GM12878 (cell line): ENCODE data around the gene WIPF2. TPM values are rescaled to one million over a fixed set of nuclear protein-coding genes. Genes with fewer than 3 reads are reported as not detected.

ENCODE experiments used
- ATAC-seq: fragments of 200-7000 bp; cut with Tn5 transposase; 3 replicates; pipeline ENCODE4 v1.9.1; 2020; ENCODE audit warnings: mild to moderate bottlenecking, moderate library complexity
- BruUV-seq: library from RNA; stranded (reverse); fragments of 400-500 nt; replicated peaks from 2 replicates; lab custom pipeline; 2021; lab: Mats Ljungman, UMichigan
- CTCF ChIA-PET: fragments of 300-600 bp; sonication (Branson Sonifier 250); formaldehyde crosslinking; extraction: SDS; loops from one replicate; lab custom pipeline; 2021; ENCODE audit warnings: inconsistent platforms; lab: Yijun Ruan, JAX
- POLR2A ChIA-PET: fragments of 350-600 bp; formaldehyde crosslinking; extraction: SDS; loops from one replicate; lab custom pipeline; 2021; ENCODE audit warnings: inconsistent platforms; lab: Charles Lee
- RAD21 ChIA-PET: fragments of 300-600 bp; sonication (Branson Sonifier 250); formaldehyde crosslinking; loops from one replicate; lab custom pipeline; 2023; ENCODE audit warnings: antibody characterized with exemption; ENCODE audit not compliant: unreplicated experiment; lab: Charles Lee
- SMC1A ChIA-PET: fragments of 300-600 bp; sonication (Branson Sonifier 250); formaldehyde crosslinking; loops from one replicate; lab custom pipeline; 2023; ENCODE audit not compliant: unreplicated experiment, uncharacterized antibody; lab: Charles Lee
- DNase-seq: peaks from one replicate; pipeline ENCODE4 v3.0.0-alpha.2; 2011; ENCODE audit warnings: low read depth, low spot score
- FAIRE-seq: peaks from 3 replicates; lab custom pipeline; 2011; peaks lifted over from hg19 to GRCh38; lab: Jason Lieb, UNC
- H2AFZ ChIP-seq: 2 replicates; pipeline ENCODE4 v1.6.0; 2011; ENCODE audit warnings: low read depth, low read length, control low read depth; ENCODE audit not compliant: control insufficient read depth
- H3K27ac ChIP-seq: 2 replicates; pipeline ENCODE4 v1.5.1; 2011; ENCODE audit warnings: control low read depth; ENCODE audit not compliant: control insufficient read depth, insufficient read depth
- H3K27me3 ChIP-seq, 2 experiments: replicated peaks in 1 of 2; 2 replicates each; pipeline versions ENCODE4 v1.6.0 to v1.6.1; 2011; ENCODE audit warnings: low read length in 1 of 2; ENCODE audit not compliant: control insufficient read depth in 2 of 2, insufficient read depth in 2 of 2
- H3K36me3 ChIP-seq, 2 experiments: 2 replicates each; pipeline ENCODE4 v1.5.1; 2011; ENCODE audit warnings: low read length in 1 of 2; ENCODE audit not compliant: control insufficient read depth in 2 of 2, insufficient read depth in 2 of 2
- H3K4me1 ChIP-seq: 2 replicates; pipeline ENCODE4 v1.6.1; 2011; ENCODE audit warnings: mild to moderate bottlenecking, low read length, moderate library complexity, mixed read lengths; ENCODE audit not compliant: control insufficient read depth, insufficient read depth
- H3K4me2 ChIP-seq: 2 replicates; pipeline ENCODE4 v1.6.0; 2011; ENCODE audit warnings: control low read depth; ENCODE audit not compliant: control insufficient read depth, insufficient read depth
- H3K4me3 ChIP-seq: fragments of 200-600 bp; sonication (generic); 2 replicates; pipeline ENCODE4 v1.5.1; 2016
- H3K79me2 ChIP-seq: 2 replicates; pipeline ENCODE4 v1.6.0; 2011; ENCODE audit warnings: low read length; ENCODE audit not compliant: control insufficient read depth, insufficient read depth
- H3K9ac ChIP-seq: 2 replicates; pipeline ENCODE4 v1.8.0; 2011; ENCODE audit warnings: low read length, control low read depth, mixed read lengths; ENCODE audit not compliant: control insufficient read depth, insufficient read depth
- H3K9me3 ChIP-seq: replicated peaks from 3 replicates; pipeline ENCODE4 v1.5.1; 2011; ENCODE audit warnings: mild to moderate bottlenecking, low read length; ENCODE audit not compliant: control insufficient read depth, insufficient read depth
- H4K20me1 ChIP-seq: 2 replicates; pipeline ENCODE4 v1.6.0; 2011; ENCODE audit not compliant: control insufficient read depth, insufficient read depth
- BCL11A ChIP-seq: IDR thresholded peaks from 2 replicates; pipeline ENCODE4 v1.6.1; 2011; ENCODE audit warnings: low read depth, low read length
- CHD4 ChIP-seq: fragments of 200-600 bp; sonication (generic); IDR thresholded peaks from 2 replicates; pipeline ENCODE4 v1.6.1; 2016; ENCODE audit warnings: mild to moderate bottlenecking
- GABPA ChIP-seq: IDR thresholded peaks from 2 replicates; pipeline ENCODE4 v1.6.1; 2014; ENCODE audit warnings: antibody characterized with exemption, low read depth, mild to moderate bottlenecking, inconsistent platforms
- HCFC1 ChIP-seq: fragments of 150-350 bp; IDR thresholded peaks from 2 replicates; pipeline ENCODE4 v1.6.1; 2014; ENCODE audit warnings: low read length
- IKZF2 ChIP-seq, 2 experiments: fragments of 450-650 bp; IDR thresholded peaks; 2 replicates each; pipeline ENCODE4 v1.6.1; 2017; ENCODE audit warnings: mild to moderate bottlenecking in 2 of 2, moderate library complexity in 2 of 2
- MYC ChIP-seq: IDR thresholded peaks from 2 replicates; pipeline ENCODE4 v1.6.1; 2011; ENCODE audit warnings: mild to moderate bottlenecking, low read length, moderate library complexity, inconsistent platforms; ENCODE audit not compliant: insufficient read depth, insufficient replicate concordance, insufficient read length, severe bottlenecking
- NFIC ChIP-seq: IDR thresholded peaks from 2 replicates; pipeline ENCODE4 v1.6.1; 2012; ENCODE audit warnings: low read depth, mild to moderate bottlenecking, inconsistent platforms, low read length, moderate library complexity
- PML ChIP-seq: IDR thresholded peaks from 2 replicates; pipeline ENCODE4 v1.6.1; 2012; ENCODE audit warnings: low read length, inconsistent platforms
- RBBP5 ChIP-seq: fragments of 200-600 bp; sonication (generic); conservative IDR thresholded peaks from 2 replicates; pipeline ENCODE4 v1.6.1; 2016
- STAT3 ChIP-seq: IDR thresholded peaks from 2 replicates; pipeline ENCODE4 v1.6.1; 2011; ENCODE audit warnings: low read depth, low read length, improper control_type of control experiment
- YY1 ChIP-seq: IDR thresholded peaks from 2 replicates; pipeline ENCODE4 v1.6.1; 2011; ENCODE audit warnings: low read depth, mild to moderate bottlenecking, low read length
- ZBED1 ChIP-seq: IDR thresholded peaks from 2 replicates; pipeline ENCODE4 v1.6.1; 2016; ENCODE audit warnings: borderline replicate concordance
- ZNF24 ChIP-seq: fragments of 450-650 bp; IDR thresholded peaks from 2 replicates; pipeline ENCODE4 v1.6.1; 2017; ENCODE audit warnings: antibody characterized with exemption, mild to moderate bottlenecking
- ZNF274 ChIP-seq: IDR thresholded peaks from one replicate; pipeline ENCODE4 v1.8.0; 2011; ENCODE audit not compliant: insufficient read length, insufficient read depth
- WGBS: methylation state at CpG from one replicate; pipeline ENCODE4 v1.1.6; 2016; ENCODE audit warnings: low lambda C conversion rate; ENCODE audit not compliant: insufficient replicate concordance, insufficient coverage; ENCODE audit errors: missing lambda C conversion rate; 5-methylcytosine and 5-hydroxymethylcytosine counted together
- in situ Hi-C: fragments of 300-500 bp; cut with MboI; formaldehyde crosslinking; loops from 9 replicates; pipeline ENCODE4 v1.14.3; 2018; ENCODE audit warnings: mixed read lengths
- intact Hi-C: fragments of 100-400 bp; cut with micrococcal nuclease; formaldehyde crosslinking; loops from one replicate; pipeline ENCODE4 v1.14.2; 2022; ENCODE audit not compliant: unreplicated experiment
- polyA plus RNA-seq, 11 experiments: library from polyadenylated mRNA; depleted of rRNA in 4 of 11; unstranded in 6 of 11; stranded (reverse) in 5 of 11; fragments of >200 nt; fragmentation: Nextera tagmentation in 4 of 11; fragmentation: Illumina TruSeq in 1 of 11; extraction: Ambion mirVana in 4 of 11; extraction: Trizol in 1 of 11; gene quantifications; 1 replicate in 1 of 11; 2 replicates in 10 of 11; pipeline versions ENCODE4 v1.2.1 to v1.2.3, GENCODE V29; 2011 to 2016; ENCODE audit warnings: inconsistent platforms in 2 of 11, missing spikeins in 2 of 11, low read depth in 1 of 11
- total RNA-seq, 4 experiments: library from RNA; depleted of rRNA in 3 of 4; stranded (reverse); fragments of >200 nt in 3 of 4; fragmentation: Illumina TruSeq in 1 of 4; extraction: Trizol in 1 of 4; gene quantifications; 2 replicates each; pipeline versions ENCODE4 v1.2.1 to v1.2.3, GENCODE V29; 2013 to 2021
- TF ChIP-seq, protein P1 (sequence below): fragments of 150-350 bp; IDR thresholded peaks from 2 replicates; pipeline ENCODE4 v1.6.1; 2016; ENCODE audit warnings: low read depth, low read length
- TF ChIP-seq, protein P2 (sequence below): fragments of 150-350 bp; IDR thresholded peaks from 2 replicates; pipeline ENCODE4 v1.6.1; 2014; ENCODE audit warnings: mild to moderate bottlenecking, low read depth, low read length
- TF ChIP-seq, protein P3 (sequence below): IDR thresholded peaks from 2 replicates; pipeline ENCODE4 v1.6.1; 2012; ENCODE audit warnings: low read depth, low read length, improper control_type of control experiment

WIPF2 gene
- total and polyA plus RNA-seq, 10 of the 15 experiments (the other 5 are each of a cell fraction or from before 2014, with no cell fraction given), result 4.2 to 20.8 (median 7.1) TPM

DNA sequence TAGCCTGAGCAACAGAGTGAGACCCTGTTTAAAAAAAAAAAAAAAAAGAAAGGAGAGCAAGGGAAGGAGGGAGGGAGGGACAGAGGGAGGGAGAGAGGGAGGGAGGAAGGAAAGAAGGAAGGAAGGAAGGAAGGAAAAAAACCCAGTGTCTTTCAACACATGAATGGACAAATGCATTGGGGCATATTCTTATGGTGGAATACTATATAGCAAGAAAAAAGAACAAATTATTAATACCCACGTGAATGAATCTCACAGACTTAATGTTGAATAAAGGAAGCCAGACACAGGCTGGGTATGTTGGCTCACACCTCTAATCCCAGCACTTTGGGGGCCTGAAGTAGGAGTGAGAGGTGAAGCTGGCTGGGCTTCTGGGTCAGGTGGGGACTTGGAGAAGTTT, 21.6 kb upstream of the WIPF2 start:
- SMC1A ChIA-PET, result interaction anchor here (1.1 to 5.6 kb wide), 4 partner anchors 21 to 92 kb away, joined by 3 to 30 read pairs (median 6); partner anchors contain the start of gene CDC6
- no peak overlapping the region for H3K4me3 ChIP-seq
- no peak overlapping the region for H2AFZ ChIP-seq
- in situ Hi-C loops, result no loop called here
- no peaks in the 10 kb centered on the region for H3K27me3 ChIP-seq
- intact Hi-C loops, result no loop called here
- no peak overlapping the region for H3K4me2 ChIP-seq
- H3K9me3 ChIP-seq, result no peaks in the 10 kb centered on the region; the same call in 1 of the 3 replicates
- RAD21 ChIA-PET, result interaction anchor here (1.0 to 3.3 kb wide), 4 partner anchors 13 to 184 kb away, joined by 3 to 19 read pairs (median 3); no protein-coding TSS in a partner anchor
- no peak overlapping the region for H3K9ac ChIP-seq
- POLR2A ChIA-PET, result interaction anchor here (0.7 to 0.9 kb wide), 2 partner anchors 21 to 91 kb away, joined by 3 read pairs; partner anchors contain the start of gene WIPF2
- H3K4me1 ChIP-seq, result peaks cover 15% of the 10 kb centered on the region
- H3K27ac ChIP-seq, result no peak overlapping the region
- 0% methylated on average over 1 of the region's 1 CpG for WGBS
- no peaks in the 10 kb centered on the region for H4K20me1 ChIP-seq
- ATAC-seq (no peak), DNase-seq (no peak), FAIRE-seq (no peak)
- CTCF ChIA-PET, result interaction anchor here (1.1 to 9.4 kb wide), 7 partner anchors 11 to 157 kb away, joined by 3 to 186 read pairs (median 9); partner anchors contain the start of genes CDC6 and WIPF2
- H3K36me3 ChIP-seq, result no peaks in the 10 kb centered on the region
- no peaks in the 10 kb centered on the region for H3K79me2 ChIP-seq
- BruUV-seq, result no TSS peak
- TF ChIP-seq MYC (no peak), HCFC1 (no peak), IKZF2 (IDR thresholded peaks at IDR 0.05) (no peak), PML (no peak), STAT3 (no peak), ZNF274 (no peak), BCL11A (no peak), RBBP5 (no peak), YY1 (no peak), GABPA (no peak), NFIC (no peak), CHD4 (no peak), ZNF24 (no peak), ZBED1 (no peak)
- TF ChIP-seq, protein P1, sequence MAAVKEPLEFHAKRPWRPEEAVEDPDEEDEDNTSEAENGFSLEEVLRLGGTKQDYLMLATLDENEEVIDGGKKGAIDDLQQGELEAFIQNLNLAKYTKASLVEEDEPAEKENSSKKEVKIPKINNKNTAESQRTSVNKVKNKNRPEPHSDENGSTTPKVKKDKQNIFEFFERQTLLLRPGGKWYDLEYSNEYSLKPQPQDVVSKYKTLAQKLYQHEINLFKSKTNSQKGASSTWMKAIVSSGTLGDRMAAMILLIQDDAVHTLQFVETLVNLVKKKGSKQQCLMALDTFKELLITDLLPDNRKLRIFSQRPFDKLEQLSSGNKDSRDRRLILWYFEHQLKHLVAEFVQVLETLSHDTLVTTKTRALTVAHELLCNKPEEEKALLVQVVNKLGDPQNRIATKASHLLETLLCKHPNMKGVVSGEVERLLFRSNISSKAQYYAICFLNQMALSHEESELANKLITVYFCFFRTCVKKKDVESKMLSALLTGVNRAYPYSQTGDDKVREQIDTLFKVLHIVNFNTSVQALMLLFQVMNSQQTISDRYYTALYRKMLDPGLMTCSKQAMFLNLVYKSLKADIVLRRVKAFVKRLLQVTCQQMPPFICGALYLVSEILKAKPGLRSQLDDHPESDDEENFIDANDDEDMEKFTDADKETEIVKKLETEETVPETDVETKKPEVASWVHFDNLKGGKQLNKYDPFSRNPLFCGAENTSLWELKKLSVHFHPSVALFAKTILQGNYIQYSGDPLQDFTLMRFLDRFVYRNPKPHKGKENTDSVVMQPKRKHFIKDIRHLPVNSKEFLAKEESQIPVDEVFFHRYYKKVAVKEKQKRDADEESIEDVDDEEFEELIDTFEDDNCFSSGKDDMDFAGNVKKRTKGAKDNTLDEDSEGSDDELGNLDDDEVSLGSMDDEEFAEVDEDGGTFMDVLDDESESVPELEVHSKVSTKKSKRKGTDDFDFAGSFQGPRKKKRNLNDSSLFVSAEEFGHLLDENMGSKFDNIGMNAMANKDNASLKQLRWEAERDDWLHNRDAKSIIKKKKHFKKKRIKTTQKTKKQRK, result no peak
- TF ChIP-seq, protein P2, sequence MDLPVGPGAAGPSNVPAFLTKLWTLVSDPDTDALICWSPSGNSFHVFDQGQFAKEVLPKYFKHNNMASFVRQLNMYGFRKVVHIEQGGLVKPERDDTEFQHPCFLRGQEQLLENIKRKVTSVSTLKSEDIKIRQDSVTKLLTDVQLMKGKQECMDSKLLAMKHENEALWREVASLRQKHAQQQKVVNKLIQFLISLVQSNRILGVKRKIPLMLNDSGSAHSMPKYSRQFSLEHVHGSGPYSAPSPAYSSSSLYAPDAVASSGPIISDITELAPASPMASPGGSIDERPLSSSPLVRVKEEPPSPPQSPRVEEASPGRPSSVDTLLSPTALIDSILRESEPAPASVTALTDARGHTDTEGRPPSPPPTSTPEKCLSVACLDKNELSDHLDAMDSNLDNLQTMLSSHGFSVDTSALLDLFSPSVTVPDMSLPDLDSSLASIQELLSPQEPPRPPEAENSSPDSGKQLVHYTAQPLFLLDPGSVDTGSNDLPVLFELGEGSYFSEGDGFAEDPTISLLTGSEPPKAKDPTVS, result no peak
- TF ChIP-seq, protein P3, sequence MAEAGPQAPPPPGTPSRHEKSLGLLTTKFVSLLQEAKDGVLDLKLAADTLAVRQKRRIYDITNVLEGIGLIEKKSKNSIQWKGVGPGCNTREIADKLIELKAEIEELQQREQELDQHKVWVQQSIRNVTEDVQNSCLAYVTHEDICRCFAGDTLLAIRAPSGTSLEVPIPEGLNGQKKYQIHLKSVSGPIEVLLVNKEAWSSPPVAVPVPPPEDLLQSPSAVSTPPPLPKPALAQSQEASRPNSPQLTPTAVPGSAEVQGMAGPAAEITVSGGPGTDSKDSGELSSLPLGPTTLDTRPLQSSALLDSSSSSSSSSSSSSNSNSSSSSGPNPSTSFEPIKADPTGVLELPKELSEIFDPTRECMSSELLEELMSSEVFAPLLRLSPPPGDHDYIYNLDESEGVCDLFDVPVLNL, result no peak
